GM18520 (cell line): Measurements from ENCODE around the gene PQBP1.
A peak's percentile ranks its signal among the peaks of the same experiment; 100 is the strongest.

Experiments
- ATAC-seq: cut with Tn5 transposase; IDR thresholded peaks from one replicate; pipeline ENCODE4 v1.9.1; 2021; ENCODE audit not compliant: unreplicated experiment

The PQBP1 gene

GRCh38 chrX:48919947-48920717 lies 22.4 kb downstream of the PQBP1 start:
- ATAC-seq = no peak

- ATAC-seq = no peak
Observed at GRCh38 chrX:48920718-48921104, 23.0 kb downstream of the PQBP1 start.

DNA sequence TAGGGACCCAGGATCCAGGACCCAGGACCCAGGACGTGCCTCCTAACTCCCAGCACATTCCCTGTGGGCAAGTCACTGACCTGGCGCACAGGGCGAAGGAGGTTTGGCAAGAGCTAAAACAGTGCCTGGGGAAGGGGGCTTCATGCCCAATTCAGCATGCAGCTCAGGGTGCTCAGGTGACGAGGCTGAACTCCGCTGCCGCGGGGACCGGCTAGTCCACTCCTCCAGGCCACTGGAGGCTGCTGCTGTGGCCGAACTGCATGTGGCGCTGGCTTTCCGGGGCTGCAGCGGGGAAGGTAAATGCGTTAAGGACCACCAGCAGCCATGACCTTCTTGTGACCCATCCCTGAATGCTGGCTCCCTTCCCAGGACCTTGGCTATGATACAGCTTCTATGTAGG lies 26.0 kb downstream of the PQBP1 start:
- ATAC-seq = no peak

DNA sequence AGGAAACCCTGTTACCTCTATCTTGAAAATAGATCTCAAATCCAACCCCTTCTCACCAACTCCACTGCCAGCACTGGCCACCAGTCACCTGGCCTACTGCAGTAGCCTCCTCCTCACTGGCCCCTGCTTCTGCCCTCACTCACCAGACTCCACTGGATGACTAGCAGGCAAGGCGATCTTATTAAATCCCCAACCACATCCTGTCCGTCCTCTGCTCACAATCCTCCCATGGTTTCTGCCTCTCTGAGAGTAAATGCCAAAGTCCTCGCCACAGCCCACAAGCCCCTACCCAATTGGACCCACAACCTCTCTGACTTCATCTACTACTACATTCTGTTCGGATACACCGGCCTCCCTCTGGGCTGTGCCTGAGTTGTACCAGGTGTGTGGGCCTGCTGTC lies 26.5 kb downstream of the PQBP1 start:
- ATAC-seq = no peak

DNA sequence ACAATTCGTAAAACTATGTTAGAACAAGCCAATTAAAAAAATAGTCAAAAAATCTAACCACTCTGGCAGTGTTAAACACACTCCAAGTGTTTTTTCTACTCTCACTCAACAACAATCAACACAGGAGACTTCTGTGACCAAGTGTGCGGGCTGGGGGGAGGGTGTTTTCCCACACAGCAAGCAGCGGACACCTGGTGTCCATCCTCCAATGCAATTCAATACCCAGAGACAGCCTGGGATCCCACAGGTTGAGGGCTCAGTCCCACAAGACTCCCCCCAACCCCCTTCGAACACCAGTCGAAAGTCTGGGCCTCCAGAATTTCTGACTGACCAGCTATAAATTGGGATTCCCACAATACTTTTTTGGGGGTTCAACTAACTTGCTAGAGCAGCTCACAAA lies 29.4 kb downstream of the PQBP1 start:
- no peak for ATAC-seq

GRCh38 chrX:48927736-48928382 lies 30.1 kb downstream of the PQBP1 start:
- no peak for ATAC-seq

GRCh38 chrX:48933757-48934156 lies 36.0 kb downstream of the PQBP1 start:
- no peak for ATAC-seq

GRCh38 chrX:48934581-48935300 lies 37.0 kb downstream of the PQBP1 start:
- no peak for ATAC-seq

DNA sequence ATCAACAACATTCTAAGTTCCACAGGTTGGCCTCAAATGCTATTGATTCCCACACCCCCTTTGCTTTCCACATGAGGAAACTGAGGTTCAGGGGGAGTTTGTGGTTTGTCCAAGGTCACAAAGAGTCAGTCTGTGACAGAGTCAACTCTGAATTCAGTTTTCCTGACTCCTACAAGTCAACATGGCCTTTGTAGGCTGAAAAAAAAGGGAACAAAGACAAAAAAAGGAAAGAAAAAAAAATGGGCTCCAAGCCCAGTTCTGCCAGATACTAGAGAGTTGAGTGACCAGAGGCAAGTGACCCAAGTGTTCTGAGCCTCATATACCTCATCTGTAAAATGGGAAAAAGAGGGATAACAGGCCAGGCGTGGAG lies 37.6 kb downstream of the PQBP1 start:
- ATAC-seq = no peak

- no peak for ATAC-seq
Observed at GRCh38 chrX:48936429-48937053, 38.8 kb downstream of the PQBP1 start.

DNA sequence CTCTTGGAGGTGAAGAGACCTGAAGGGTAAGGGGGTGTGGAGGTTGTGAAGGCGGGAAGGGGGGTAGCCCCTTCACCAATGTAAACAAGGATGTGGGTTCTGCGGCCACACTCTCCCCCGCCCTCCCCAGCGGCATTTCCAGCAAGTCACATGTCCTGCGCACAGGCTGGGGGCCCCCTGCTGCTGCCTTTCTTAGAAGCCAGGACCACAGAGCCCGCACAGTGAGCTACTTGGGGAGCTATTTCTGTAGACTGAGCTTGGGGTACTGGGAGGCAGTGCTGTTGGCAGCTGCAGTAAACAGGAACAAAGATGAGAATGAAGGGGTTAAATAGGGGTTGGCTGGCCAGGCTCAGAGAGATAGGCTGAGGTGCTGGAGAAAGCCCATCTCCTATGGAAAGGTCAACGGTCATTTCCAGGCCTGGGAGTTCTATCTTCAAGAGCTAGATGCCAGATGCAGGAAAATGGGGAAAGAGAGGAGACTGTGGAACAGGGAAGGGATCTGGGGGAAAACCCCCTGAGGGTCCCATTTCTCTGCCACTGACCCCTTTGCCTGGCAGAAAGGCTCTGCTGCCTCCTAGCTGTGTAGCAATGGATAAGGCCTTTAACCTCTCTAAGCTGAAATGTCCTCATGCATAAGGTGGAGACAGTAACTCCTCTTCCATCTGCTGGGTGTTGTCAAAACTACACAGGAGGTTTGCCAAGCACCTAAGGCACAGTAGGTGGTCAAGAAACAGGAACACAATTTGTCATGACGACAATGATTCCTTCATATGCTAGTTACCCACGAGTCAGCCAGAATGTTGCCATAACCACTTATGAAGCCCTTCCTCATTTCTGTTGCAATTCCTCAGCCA lies 39.6 kb downstream of the PQBP1 start:
- peak; percentile 33 for ATAC-seq

GRCh38 chrX:48938721-48939425 lies 41.1 kb downstream of the PQBP1 start:
- ATAC-seq = peak; percentile 47

DNA sequence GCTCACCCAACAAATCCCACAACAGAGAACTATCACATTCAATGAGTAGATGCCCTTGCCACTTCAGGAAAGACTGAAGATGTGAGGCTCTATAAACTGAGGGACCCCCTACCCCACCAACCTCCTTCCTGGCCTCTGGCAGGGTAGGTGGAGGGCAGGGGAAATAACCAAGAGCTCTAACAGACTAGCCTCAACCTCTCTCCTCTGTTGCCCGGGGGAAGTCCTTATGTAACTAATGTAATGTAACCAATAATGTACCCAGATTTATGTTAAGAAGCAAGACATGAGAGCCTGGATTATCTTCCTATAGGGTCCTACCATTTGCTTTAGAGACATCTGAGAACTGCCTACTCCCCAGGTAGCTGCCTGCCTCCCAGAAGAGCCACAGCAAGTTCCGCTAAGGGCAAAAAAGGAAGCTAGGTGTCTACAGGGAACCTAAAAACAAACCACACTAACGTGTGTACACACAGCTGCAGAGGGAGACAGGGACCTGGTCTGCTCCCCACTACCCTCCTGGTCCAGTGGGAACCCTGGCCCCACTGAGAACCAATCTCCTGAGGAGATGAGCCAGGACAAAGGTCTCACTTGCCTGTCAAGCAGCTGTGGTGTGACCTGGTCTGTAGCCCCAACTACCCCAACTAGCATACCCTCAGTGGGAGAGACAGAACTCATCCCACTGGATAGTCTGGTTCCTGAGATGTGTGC lies 41.9 kb downstream of the PQBP1 start:
- no peak for ATAC-seq

DNA sequence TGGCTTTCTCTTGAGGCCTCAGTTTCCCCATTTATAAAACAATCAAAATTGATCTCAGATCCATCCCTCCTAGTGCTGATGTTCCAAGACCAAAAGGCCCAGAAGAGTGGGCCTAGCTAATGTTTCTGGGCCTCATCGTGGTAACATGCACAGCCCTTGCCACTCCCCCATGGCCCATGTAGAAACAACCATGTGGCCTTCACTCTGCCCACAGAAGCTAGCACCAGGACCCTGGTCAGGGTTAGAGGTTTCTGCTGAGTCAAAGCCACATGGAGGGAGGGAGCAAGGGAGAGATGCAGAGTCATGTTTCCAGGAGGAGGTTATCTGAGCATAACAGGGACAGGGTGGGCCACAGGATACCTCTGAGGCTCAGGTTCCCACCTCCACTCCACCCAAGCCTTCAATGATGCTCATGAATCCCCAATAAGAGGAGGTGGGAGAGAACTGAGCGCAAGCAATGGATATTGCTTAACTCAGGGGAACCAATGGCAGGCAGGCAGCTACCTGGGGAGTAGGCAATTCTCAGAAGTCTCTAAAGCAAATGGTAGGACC lies 42.8 kb downstream of the PQBP1 start:
- no peak for ATAC-seq

DNA sequence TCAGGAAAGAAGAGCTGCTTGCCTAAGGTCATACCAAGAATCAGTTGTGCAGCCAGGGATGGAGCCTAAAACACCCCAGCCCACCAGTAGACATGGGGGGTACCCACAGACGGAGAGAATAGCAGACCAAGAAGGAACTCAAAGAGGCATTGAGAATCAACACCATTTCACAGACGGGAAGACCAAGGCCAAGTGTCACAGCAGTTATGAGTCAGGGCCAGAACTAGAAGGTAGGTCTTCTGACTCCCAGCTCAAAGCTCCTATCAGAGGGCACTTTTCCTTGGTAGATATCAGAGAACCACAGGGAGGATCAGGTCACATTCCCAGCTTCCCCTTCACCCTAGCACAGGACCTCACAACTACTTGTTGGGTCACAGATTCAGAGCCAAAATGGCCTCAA lies 45.2 kb downstream of the PQBP1 start:
- ATAC-seq = no peak

- ATAC-seq = peak; percentile 41
Observed at GRCh38 chrX:48945517-48946348, 48.0 kb downstream of the PQBP1 start.

- ATAC-seq = no peak
Observed at GRCh38 chrX:48948589-48948988, 50.9 kb downstream of the PQBP1 start.
